GM21529 (cell line): ENCODE measurements around the gene NPEPL1.
A peak's percentile ranks its signal among the peaks of the same experiment; 100 is the strongest.

ENCODE experiments used
- ATAC-seq: cut with Tn5 transposase; IDR thresholded peaks from one replicate; pipeline ENCODE4 v1.9.1; 2021; ENCODE audit not compliant: unreplicated experiment

NPEPL1 gene

GRCh38 chr20:58657986-58658385 lies 34.6 kb upstream of the NPEPL1 start:
- no peak for ATAC-seq

DNA sequence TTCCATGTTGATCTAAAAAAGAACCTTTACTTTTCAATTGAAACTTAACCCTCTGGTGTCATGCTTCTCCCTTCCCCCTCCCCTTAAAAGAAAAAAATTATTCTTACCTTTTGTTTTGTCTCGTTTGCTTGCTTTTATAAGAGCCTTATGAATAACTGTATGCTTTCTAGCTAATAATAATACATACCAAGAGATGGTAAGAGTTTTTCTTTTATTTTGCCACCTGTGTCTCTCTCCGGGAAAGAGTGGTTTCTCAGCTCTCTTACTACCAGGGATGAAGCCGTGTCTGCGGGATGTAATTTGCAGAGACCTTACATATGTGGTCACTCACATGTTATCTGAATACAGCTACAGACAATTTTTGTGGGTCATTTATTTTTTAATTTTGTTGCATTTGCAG lies 33.8 kb upstream of the NPEPL1 start:
- no peak for ATAC-seq

DNA sequence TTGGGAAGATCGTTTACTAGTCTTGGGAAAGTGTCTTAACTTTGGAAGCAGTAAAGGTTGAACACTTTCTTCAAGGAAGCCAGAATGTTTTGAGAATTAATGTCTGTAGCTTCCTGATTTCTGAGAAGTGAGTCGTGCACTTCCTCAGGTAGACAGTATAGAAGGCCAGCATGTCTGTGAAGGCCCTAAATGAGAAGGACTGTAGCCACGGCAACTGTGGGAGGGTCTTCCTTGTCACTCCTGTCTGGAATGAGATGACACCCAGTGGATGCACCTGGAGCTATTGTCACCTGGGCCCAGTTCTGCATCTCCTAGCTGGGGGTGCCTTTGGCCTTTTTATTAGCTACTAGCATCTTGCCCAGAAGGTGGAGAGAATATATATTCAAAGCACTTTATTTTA lies 32.8 kb upstream of the NPEPL1 start:
- no peak for ATAC-seq

GRCh38 chr20:58660855-58661597 lies 31.6 kb upstream of the NPEPL1 start:
- ATAC-seq, result no peak

GRCh38 chr20:58661598-58662473 lies 30.8 kb upstream of the NPEPL1 start:
- no peak for ATAC-seq

DNA sequence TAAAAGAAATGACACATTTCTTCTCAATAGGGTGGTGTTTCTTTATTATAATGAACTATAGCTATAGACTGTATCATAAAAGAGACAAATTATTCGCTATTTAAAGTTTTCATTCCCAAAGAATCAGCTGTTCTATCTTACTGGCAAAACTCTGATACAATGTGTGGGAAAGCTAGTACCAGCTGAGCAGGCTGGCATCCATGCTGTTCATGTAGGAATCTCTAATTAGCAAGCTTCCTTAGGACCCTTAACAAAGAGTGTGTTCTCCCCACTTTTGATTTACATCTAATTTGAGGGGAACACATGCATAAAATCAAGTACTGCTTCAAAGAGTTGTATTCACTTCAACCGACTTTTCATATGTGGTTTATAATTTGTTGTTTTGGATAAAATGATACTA lies 28.3 kb upstream of the NPEPL1 start:
- no peak for ATAC-seq

GRCh38 chr20:58664883-58665282 lies 27.7 kb upstream of the NPEPL1 start:
- no peak for ATAC-seq

- ATAC-seq, result no peak
Measured at GRCh38 chr20:58665606-58666005, 27.0 kb upstream of the NPEPL1 start.

GRCh38 chr20:58666702-58667101 lies 25.9 kb upstream of the NPEPL1 start:
- ATAC-seq, result no peak

DNA sequence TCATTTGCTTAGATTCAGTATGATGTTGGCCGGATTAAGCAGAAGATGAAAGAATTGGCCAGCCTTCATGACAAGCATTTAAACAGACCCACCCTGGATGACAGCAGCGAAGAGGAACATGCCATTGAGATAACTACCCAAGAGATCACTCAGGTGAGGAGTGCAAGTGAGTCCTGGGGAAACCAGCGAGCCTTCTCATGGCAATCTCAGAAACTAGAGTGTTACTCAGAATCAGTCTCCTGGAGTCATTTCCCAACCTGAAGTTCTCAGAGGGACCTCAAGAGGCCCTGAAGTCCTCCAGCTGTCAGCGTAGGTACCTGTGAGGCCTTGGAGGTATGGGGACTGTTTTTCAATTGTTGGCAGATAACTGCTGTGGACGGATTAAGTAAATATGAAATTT lies 24.6 kb upstream of the NPEPL1 start:
- ATAC-seq, result no peak

DNA sequence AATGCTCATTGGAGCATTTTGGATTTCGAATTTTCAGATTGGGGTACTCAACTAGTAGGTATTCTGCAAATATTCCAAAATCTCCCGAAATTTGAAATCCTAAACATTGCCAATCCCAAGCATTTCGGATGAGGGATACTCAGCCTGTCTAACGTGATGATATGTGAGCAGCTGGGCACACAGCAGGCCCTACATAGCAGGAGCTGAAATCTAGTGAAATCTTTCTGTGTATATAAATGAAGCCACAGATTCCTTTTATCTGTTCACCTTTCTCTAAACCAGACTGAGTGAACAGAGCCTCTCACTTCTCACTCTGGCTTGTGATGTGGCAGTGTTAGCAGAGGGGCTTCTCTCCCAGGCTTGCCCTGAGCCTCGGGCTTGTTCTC lies 23.7 kb upstream of the NPEPL1 start:
- ATAC-seq, result no peak

- peak; percentile 78 for ATAC-seq
Measured at GRCh38 chr20:58669287-58670006, 23.2 kb upstream of the NPEPL1 start.

GRCh38 chr20:58670102-58670501 lies 22.5 kb upstream of the NPEPL1 start:
- ATAC-seq, result no peak

GRCh38 chr20:58670659-58671058 lies 21.9 kb upstream of the NPEPL1 start:
- no peak for ATAC-seq

- no peak for ATAC-seq
Measured at GRCh38 chr20:58673119-58673518, 19.5 kb upstream of the NPEPL1 start.

- no peak for ATAC-seq
Measured at GRCh38 chr20:58675146-58675584, 17.4 kb upstream of the NPEPL1 start.

DNA sequence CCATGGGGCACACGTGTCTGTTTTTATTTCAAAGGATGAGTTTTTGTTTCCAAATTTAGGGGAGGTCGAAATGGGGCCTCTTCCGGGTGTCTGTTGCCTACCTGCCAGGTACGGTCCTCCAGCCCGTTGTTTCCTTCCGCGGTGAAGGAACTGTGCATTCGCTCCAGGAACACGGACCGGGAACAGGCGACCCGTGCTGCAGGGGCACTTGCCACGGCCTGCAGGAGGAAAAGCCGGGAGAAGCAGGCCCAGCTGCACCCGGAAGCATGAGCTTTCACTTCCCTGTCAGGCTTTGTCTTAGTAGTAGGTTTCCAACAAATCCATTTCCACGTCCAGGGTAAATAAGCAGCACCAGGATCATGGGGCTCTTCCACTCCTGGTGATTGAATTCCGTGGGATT lies 17.0 kb upstream of the NPEPL1 start:
- no peak for ATAC-seq

- no peak for ATAC-seq
Measured at GRCh38 chr20:58676161-58676560, 16.4 kb upstream of the NPEPL1 start.

GRCh38 chr20:58677079-58677604 lies 15.5 kb upstream of the NPEPL1 start:
- ATAC-seq, result no peak

DNA sequence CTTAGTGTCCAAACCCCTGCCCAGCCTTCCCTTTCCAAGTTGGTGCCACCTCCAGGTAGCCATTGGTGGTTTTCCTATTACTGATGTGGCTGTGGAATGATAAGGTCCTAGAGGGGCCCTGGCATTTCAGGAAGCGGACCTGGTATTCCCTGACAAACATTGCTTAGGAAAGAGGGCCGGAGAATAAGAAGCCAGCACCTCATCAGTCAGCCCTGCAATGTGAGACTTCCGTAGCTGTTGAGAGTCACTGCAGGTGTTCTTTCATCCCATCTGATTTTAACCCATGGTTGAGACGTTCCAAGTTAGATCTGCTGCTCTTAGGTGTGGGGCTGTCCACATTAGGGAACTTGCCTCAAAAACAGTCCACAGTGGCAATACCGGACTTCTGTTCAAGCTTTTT lies 14.8 kb upstream of the NPEPL1 start:
- no peak for ATAC-seq

DNA sequence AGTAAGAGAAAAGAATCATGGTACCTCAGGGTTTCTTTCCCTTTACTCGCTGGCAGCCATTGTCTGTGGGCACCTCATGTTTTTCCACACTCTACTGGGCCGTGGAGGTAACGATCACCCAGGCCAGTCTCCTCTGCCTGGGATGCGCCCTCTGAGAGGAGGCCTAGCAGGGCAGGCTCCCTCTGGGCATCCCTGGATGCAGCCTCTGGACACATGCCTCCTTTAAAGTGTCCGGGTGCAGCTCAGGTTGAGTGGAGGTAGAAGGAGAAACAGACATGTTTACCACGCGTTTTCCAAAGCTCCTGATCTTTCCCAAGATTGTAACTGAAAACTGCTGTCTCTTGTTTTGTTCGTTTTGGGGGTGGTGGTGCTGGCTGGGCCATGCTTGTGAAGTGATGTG lies 13.8 kb upstream of the NPEPL1 start:
- ATAC-seq, result no peak
